Skeletal muscle cell (primary cell): ENCODE measurements around the gene YWHAG.
"Not testable (repeated sequence)": the region's sequence is repeated elsewhere in the genome, so short reads cannot be mapped to it uniquely, and the experiment has no call there.

ENCODE experiments used
- DNase-seq: peaks from one replicate; pipeline ENCODE4 v3.0.0-alpha.2; 2010; ENCODE audit warnings: low read depth
- H3K4me3 ChIP-seq: 2 replicates; pipeline ENCODE4 v1.5.1; 2011; ENCODE audit warnings: low read depth, mild to moderate bottlenecking, control low read depth, low read length, moderate library complexity

Gene YWHAG

DNA sequence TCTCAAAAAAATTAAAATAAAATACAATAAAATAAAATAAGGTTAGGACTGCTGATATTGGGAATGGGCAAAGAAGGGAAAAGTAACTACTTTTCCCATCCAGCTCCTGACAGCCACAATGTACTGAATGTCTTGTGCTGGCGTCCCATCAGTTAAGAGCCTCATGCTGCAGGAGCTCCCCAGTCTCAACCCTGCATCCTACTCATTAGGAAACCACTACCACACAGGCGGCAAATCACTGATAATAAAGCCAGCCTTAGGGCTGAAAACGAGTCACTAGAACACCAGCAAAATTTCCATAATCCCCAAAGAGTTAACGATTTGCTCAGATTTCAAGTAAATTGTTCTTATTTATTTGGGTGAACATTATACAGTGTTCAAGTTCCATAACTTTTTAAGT is 4.3 kb downstream of the YWHAG start:
- DNase-seq, result no peak
- H3K4me3 ChIP-seq, result no peak overlapping the region

DNA sequence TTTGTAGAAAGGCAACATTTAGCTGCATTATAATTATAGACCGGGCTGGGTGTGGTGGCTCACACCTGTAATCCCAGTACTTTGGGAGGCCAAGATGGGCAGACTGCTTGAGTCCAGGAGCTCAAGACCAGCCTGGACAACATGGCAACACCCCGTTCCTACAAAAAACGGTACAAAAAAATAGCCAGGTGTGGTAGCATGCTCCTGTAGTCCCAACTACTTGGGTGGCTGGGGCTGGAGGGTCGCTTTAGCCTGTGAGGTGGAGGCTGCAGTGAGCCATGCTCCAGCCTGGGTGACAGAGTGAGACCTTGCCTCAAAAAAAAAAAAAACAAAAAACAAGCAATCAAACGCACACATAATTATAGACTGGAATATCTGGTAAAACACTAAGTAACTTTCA is 5.0 kb downstream of the YWHAG start:
- no peak overlapping the region for H3K4me3 ChIP-seq
- no peak for DNase-seq

DNA sequence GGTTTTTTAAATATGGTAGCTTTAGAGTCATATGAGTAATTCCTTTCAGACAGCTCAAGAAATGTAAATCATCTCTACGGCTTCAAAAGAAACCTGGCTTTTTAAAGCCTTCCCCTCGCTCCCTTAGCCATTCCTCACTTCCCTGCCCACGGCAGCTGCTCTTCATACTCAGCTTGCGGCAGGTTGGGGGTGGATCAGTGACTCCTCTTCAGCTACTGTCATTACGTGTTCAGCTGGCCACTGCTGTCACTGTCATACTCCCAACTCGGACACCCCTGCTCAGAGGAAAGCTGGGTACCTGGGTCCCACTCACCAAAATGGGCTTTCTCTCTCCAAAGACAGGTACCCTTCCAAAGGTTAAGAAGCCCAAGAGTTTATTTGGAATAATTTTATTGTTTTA is 6.6 kb downstream of the YWHAG start:
- no peak overlapping the region for H3K4me3 ChIP-seq
- DNase-seq, result no peak

DNA sequence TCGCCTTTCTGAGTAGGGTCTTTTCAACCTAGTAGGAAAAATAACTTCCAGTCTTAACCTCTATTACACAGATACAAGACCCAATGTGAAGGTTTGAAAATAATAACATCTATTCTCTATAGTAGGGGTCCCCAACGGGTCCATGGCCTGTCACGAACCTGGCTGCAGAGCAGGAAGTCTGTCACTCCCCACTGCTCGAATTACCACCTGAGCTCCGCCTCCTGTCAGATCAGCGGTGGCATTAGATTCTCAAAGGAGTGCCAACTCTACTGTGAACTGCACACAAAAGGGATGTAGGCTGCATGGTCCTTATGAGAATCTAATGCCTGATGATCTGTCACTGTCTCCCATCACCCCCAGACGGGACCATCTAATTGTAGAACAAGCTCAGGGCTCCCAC is 7.4 kb downstream of the YWHAG start:
- DNase-seq, result no peak
- H3K4me3 ChIP-seq, result no peak overlapping the region

DNA sequence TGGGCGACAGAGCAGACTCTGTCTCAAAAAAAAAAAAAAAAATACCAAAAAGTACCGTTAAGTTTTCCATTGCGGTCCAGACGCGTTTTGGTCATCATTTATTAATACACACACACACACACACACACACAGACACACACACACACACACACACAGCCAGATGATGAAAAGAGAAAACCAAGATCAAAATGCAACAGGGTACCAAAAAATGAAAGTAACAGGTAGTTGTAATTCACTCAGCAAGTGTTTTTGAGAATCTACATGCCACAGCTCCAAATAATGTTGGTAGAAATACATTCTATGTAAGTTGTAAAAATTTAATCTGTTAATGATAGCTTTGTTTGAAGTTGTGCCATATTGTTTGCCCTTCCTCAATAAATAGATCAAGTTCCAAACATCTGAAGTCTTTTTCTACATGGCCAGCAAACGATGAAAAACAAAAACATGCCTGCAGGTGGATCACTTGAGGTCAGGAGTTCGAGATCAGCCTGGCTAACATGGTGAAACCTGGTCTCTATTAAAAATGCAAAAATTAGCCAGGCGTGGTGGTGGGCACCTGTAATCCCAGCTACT is 9.4 kb downstream of the YWHAG start:
- H3K4me3 ChIP-seq, result no peak overlapping the region
- no peak for DNase-seq

DNA sequence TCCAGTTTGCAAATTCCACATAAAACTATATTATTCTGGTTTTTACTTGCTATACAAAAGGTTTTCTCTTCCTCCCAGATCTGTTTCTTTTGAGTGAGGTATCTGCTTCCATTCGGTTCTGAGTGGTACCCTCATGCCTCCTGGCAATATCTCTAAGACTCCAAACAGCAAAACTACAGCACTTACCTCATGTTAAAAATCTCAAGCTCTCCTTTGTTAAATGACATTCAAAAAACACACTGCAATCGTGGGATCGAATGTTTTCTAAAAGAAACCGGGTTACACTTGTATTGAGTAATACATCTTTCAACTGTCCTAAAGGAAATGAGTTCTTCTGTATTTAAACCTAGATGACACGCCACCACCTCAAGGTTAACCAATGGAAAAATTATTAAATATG is 11.1 kb downstream of the YWHAG start:
- no peak overlapping the region for H3K4me3 ChIP-seq
- no peak for DNase-seq

DNA sequence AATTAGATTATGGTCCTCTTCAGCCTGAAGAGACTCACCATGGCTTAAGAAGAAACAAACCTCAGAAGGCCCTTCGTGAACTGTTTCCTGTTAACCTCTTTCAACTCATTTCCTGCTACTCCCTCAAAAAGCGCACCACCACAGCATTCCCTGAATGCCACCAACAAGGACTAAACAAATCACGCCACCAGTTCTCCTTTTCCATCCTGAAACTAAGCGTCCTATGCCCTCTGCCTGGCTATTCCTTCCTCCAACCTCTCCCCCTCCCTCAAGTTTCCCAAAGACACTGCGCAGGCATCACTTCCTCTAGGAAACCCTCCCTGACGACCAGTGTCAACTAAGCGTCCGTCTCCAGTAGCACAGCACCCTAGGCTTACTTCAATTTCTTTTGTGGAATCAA is 12.0 kb downstream of the YWHAG start:
- no peak overlapping the region for H3K4me3 ChIP-seq
- no peak for DNase-seq

DNA sequence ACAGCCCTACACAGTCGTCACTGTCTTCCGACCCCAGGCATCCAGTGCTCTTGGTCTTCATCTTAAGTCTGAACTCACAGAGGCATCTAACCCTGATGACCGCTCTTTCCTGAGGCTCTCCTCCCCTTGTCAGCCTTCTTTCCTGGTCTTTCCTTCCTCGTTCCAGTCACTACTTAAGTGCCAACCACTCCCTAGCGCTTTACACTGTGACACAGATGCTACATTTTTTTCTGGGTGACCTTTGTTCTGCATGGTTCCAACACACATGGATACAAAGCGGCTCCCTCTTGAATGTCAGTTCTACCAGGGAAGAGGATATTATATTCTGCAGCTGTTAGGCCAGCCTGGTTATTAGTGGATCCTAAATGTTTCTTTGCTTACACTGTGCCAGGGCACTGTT is 12.7 kb downstream of the YWHAG start:
- no peak for DNase-seq
- no peak overlapping the region for H3K4me3 ChIP-seq

DNA sequence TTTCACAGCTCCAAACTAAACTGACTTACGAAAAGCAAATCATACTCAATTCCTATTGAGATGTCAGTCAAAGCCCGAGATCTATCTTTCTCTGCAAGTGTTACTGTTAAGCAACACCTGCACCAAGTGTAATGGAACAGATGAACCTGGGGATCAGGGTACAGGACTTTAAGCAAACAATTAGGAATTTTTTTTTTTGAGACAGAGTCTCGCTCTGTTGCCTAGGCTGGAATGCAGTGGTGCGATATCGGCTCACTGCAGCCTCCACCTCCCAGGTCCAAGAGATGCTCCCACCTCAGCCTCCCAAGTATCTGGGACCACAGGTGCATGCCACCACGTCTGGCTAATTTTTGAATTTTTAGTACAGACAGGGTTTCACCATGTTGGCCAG is 14.9 kb downstream of the YWHAG start:
- H3K4me3 ChIP-seq, result no peak overlapping the region
- DNase-seq, result no peak

DNA sequence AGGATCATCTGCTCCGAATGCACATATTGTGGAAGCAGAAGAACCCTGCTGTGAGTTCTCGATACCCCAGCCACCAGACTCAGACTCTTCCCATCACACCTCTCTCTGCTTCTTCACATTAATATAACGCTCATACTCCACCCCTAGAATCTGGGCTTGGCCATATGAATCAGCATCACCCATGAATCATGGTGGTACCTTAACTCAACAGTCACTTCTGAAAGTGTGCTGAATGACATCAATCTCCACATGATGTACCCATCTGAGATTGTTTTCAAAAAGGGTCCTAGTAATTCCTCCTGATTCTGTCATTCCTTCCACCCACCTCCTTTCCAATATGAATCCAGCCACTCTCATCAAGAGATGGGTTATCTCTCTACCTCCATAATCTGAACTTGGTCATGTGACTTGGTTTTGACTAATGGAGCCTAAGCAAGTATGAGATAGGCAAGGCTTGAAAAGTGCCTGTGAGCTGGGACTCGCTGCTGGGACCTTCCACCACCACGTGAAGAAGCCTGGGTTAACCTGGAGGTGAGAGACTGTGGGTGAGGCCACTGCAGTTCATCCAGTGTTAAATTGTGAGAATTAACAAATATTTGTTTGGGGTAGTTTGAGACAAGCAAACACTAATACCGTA is 15.4 kb downstream of the YWHAG start:
- H3K4me3 ChIP-seq, result no peak overlapping the region
- no peak for DNase-seq

DNA sequence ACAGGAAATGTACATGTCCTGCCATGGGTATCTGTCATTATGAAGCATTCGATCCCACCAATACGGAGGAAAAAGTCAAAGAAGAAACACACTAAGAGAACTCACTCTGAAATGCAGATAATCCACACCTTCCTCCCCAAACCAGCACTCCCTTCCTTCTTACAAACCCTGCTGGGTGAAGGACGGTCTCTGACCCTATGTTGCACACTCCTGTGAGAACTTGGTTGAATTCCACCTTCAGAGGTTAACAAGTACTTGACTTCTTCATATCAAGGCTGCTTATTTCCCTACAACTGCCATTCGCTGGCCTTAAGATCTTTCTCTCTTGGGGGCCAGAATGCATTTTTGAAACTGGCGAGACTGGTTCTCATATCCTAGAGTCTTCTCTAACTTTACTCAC is 16.6 kb downstream of the YWHAG start:
- no peak for DNase-seq
- H3K4me3 ChIP-seq, result no peak overlapping the region

DNA sequence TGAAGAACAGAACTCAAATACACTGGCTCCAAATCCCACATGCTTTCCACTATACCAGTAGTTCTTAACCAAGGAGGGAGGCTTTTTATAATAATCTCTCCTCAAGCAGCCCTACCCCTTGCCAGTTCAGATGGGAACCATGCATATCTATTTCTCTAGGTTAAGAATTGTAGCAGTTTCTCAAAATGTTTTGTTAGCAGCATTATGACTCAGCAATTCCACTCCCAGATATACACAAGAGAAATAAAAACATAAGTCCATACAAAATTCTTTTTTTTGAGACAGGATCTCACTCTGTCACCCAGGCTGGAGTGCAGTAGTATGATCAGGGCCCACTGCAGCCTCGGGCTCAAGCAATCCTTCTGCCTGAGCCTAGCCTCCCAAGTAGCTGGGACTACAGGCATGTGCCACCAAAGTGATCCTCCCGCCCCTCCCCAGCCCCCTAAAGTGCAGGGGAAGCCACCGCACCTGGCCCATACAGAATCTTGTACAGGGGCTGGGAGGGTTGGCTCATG is 18.1 kb downstream of the YWHAG start:
- peak; percentile 36 for DNase-seq
- no peak overlapping the region for H3K4me3 ChIP-seq

DNA sequence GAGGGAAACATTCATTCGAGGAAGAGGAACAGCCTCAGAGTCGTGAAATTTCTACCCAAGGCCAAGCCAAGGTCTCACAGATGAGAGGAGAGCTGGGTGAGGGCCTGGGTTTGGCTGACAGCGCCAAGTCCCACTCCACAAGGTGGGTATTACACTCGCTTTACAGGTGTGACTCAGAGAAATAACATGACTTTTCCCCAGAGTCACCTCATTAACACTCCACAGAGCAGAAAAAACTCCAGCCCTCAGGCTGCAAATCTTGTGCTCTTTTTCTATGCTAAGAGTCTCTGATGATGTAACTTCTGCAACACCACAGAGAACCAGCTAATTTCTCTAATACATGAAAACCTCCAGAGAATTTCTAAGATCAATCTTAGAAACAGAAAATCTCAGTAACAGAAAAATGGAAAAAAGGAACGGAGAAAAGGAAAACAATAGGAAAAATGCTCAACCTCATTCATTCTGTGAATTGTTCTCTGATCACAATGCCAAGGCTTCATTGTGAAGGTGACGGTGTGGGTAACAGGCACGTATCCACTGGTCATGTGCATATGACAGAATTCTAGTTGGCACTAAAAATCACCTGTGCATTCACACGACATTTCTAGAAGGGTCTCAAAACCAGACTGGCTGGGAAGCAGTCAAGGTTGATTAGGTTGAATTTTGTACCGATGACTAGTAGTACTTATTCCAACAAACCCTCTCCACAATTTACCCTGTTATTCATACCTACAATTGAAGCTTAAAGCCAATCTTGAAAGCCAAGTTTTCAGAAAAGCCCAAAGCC is 20.3 kb downstream of the YWHAG start:
- DNase-seq, result no peak
- H3K4me3 ChIP-seq, result no peak overlapping the region

DNA sequence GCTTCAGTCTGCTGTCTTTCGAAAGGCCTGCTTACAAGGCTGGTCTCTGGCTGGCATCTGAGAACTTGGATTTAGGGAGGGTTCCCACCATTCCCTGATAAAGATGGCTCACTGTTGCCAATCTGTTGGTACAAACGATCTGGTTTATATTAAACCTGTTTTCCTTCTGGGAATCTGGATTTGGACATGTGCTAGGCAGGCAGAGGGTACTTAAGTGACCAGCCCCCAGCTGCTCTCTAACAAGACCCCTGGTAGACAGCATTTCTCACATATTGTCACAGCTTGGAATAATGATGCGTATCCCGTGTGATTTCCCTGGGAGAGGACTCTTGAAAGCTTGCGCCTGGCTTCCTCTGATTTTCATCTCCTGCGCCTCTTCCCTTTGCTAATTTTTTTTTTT is 21.6 kb downstream of the YWHAG start:
- no peak overlapping the region for H3K4me3 ChIP-seq
- no peak for DNase-seq

DNA sequence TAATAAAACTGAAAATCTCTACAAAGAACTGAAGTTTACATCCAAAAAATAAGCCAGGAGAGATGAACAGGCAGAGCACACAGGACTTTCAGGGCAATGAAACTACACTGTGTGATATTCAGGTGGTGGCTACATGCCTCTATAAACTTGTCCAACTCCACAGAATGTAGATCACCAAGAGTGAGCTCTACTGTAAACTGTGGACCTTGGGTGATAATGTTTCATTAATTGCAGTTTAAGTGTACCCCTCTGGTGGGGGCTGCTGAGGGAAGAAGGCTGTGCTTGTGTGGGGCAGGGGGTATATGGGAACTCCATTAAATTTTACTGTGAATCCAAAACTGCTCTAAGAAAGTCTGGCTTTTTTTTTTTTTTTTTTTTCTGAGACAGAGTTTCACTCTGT is 22.7 kb downstream of the YWHAG start:
- no peak for DNase-seq

DNA sequence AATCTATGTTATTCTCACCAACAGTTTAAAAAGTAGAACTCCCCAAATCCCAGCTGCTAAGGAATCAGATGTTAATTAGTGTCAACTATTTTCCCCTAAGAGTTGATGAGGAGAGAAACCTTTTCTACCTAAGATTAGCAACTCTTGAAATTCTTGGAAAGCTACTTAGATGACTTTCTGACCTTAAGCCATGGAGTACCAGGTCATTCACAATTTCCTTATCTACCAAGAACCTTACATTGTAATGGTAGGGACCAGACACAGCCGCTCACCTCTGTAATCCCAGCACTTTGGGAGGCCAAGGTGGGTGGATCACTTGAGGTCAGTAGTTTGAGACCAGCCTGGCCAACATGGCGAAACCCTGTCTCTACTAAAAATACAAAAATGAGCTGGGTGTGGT is 23.4 kb downstream of the YWHAG start:
- H3K4me3 ChIP-seq, DNase-seq: not testable (repeated sequence)

More for the DNA sequence above, 22.7 kb downstream of the YWHAG start:
- H3K4me3 ChIP-seq, result no peak overlapping the region

DNA sequence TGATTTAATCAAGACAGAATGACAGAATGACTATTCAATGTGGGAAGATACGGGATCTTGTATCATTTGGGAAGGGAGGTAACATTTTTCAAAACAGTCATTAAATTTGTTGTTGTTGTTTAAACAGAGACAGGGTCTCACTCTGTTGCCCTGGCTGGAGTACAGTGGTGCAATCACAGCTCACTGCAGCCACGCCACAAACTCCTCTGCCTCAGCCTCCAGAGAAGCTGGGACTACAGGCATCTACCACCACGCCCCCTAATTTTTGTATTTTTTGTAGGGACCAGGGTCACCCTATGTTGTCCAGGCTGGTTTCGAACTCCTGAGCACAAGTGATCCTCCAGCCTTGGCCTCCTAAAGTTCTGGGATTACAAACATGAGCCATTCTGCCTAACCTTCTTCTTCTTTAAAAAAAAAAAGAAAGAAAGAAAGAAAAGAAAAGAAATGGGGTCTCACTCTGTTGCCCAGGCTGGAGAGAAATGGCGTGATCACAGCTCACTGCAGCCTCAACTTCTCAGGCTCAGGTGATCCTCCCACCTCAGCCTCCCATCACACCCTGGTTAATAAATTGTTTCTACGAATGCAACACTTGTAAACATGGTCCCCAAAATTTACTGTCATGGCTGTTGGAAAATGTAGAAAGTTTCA is 24.3 kb downstream of the YWHAG start:
- no peak overlapping the region for H3K4me3 ChIP-seq
- no peak for DNase-seq

DNA sequence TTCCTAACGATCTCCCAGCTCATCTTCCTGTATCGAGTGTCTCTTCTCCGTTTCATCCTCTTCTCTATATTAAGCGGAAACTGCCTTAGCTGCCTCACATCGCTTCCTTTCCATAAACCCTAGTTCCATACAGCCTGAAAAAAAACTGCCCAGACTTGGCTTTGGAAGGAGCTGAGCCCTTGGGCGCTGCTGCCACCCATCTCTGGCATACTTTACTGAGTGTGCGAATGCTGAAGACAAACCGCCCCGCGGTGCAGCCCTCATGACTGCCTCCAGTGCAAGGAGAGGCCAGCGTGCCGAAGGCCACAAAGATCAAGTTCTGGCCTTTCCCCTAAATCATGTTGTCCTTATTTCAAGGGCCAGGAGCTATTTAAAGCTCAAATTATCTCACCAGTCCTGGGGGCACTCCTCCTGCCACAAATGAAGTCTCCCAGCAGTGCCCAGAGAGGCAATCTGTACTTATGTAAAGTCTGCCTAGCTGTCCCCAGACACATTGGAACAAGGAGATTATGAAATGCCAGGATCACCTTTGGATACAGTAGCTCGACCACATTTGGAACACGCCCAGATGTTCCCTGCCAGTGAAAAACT is 25.2 kb downstream of the YWHAG start:
- no peak for DNase-seq
- H3K4me3 ChIP-seq, result no peak overlapping the region

DNA sequence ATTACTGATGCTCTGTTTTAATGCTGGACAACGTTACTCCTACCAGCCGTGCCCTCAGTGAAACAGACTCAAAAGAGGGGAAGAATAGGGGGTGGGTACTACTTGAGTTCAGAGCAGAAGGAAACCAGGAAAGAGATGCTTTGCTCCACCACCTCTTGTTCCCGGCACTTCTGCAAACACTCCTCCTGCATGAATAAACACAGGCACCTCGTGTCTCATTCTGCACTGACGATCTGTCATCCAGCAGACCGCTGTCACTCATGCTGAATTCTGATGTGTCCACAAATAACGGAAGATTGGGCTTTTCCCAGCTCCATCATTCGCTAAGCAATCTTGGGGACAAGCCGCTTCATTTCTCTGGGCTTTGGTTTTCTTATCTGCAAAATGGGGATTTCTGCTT is 26.7 kb downstream of the YWHAG start:
- no peak overlapping the region for H3K4me3 ChIP-seq
- no peak for DNase-seq

DNA sequence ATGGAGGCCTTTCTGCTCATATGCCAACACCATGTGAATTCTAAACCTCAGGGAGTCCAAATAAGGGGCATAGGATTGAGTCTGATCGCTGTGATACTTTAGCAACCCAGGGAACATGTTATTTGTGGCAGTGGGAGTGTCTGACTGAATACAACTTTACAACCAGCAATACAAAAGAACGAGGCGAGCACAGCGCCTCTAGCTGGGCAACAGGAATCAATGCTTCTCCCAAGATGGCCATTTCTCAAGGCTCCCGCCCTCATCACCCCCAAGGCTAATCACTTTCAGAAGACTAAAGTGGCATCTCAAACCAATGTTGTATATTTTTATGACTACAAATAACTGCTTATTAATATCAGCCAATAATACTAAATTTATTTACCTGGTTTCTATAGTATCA is 28.1 kb downstream of the YWHAG start:
- no peak for DNase-seq
- no peak overlapping the region for H3K4me3 ChIP-seq
